NK-92 treated with Interleukin-12 subunit alpha and Interleukin-12 subunit beta, amount 100 ng/mL, for 24 hours (cell line): ENCODE results near the gene LDLRAD4.

Experiments used
- DNase-seq: peaks from one replicate; lab custom pipeline; 2025; lab: John Stamatoyannopoulos, UW

The LDLRAD4 gene

GRCh38 chr18:13372531-13372951, 154.0 kb downstream of the LDLRAD4 start:
- no peak for DNase-seq

GRCh38 chr18:13374096-13374467, 155.5 kb downstream of the LDLRAD4 start:
- DNase-seq: no peak

- DNase-seq: no peak
Observed at GRCh38 chr18:13374468-13375301, 156.1 kb downstream of the LDLRAD4 start.

GRCh38 chr18:13375302-13376255, 157.0 kb downstream of the LDLRAD4 start:
- DNase-seq: no peak

GRCh38 chr18:13376298-13376840, 157.8 kb downstream of the LDLRAD4 start:
- DNase-seq: no peak

- DNase-seq: no peak
Observed at GRCh38 chr18:13376841-13377351, 158.3 kb downstream of the LDLRAD4 start.

GRCh38 chr18:13377496-13377895, 158.9 kb downstream of the LDLRAD4 start:
- no peak for DNase-seq

GRCh38 chr18:13378150-13378549, 159.6 kb downstream of the LDLRAD4 start:
- no peak for DNase-seq

GRCh38 chr18:13379062-13379865, 160.7 kb downstream of the LDLRAD4 start:
- DNase-seq: no peak

GRCh38 chr18:13379930-13380690, 161.6 kb downstream of the LDLRAD4 start:
- no peak for DNase-seq

- DNase-seq: no peak
Observed at GRCh38 chr18:13380691-13381070, 162.1 kb downstream of the LDLRAD4 start.

GRCh38 chr18:13381331-13381730, 162.8 kb downstream of the LDLRAD4 start:
- DNase-seq: no peak

- no peak for DNase-seq
Observed at GRCh38 chr18:13381944-13382365, 163.4 kb downstream of the LDLRAD4 start.

- DNase-seq: no peak
Observed at GRCh38 chr18:13382366-13382953, 163.9 kb downstream of the LDLRAD4 start.

- no peak for DNase-seq
Observed at GRCh38 chr18:13382954-13383827, 164.6 kb downstream of the LDLRAD4 start.

GRCh38 chr18:13386891-13387801, 168.6 kb downstream of the LDLRAD4 start:
- no peak for DNase-seq

GRCh38 chr18:13387855-13388548, 169.4 kb downstream of the LDLRAD4 start:
- no peak for DNase-seq
